Duodenal mucosa (tissue), 2 donors: ENCODE data around the gene MRPL4.
A peak's percentile ranks its signal among the peaks of the same experiment; 100 is the strongest.

Experiments used
- H3K27ac ChIP-seq: one replicate; pipeline ENCODE4 v1.7.0; 2013; ENCODE audit warnings: low read depth, low read length
- H3K27me3 ChIP-seq, 2 donors: one replicate each; pipeline ENCODE4 v1.7.0; 2013; ENCODE audit warnings: low read length in 2 of 2, control low read depth in 1 of 2; ENCODE audit not compliant: insufficient read depth in 2 of 2, control insufficient read depth in 1 of 2
- H3K36me3 ChIP-seq, 2 donors: one replicate each; pipeline ENCODE4 v1.7.0; 2013; ENCODE audit warnings: low read length in 2 of 2, control low read depth in 1 of 2; ENCODE audit not compliant: insufficient read depth in 2 of 2, control insufficient read depth in 1 of 2
- H3K4me1 ChIP-seq, 2 donors: one replicate each; pipeline ENCODE4 v1.7.0; 2013; ENCODE audit warnings: low read length in 2 of 2, control low read depth in 1 of 2; ENCODE audit not compliant: insufficient read depth in 2 of 2, control insufficient read depth in 1 of 2
- H3K4me3 ChIP-seq, 2 donors: one replicate each; pipeline ENCODE4 v1.7.0; 2013; ENCODE audit warnings: low read length in 2 of 2, low read depth in 1 of 2
- H3K9ac ChIP-seq, 2 donors: one replicate each; pipeline ENCODE4 v1.7.0; 2013; ENCODE audit warnings: low read length in 2 of 2, low read depth in 1 of 2
- H3K9me3 ChIP-seq, 2 donors: one replicate each; pipeline ENCODE4 v1.7.0; 2013; ENCODE audit warnings: low read length in 2 of 2, control low read depth in 1 of 2; ENCODE audit not compliant: control insufficient read depth in 1 of 2

MRPL4 gene

GRCh38 chr19:10251792-10252694, at the start of gene MRPL4:
TSS of gene MRPL4 (plus strand) at chr19:10252214. CDS start at chr19:10252254, 40 bp downstream.
- peak within 1 kb of the TSS; percentile 71 to 73 for H3K9ac ChIP-seq
- peak within 1 kb of the TSS; percentile 78 to 82 for H3K4me3 ChIP-seq
- no peaks in the 10 kb centered on the region for H3K27me3 ChIP-seq
- peak within 1 kb of the TSS; percentile 85 for H3K27ac ChIP-seq
- peaks cover 10 to 14% of the 10 kb centered on the region in 2 donors for H3K4me1 ChIP-seq
- H3K9me3 ChIP-seq, result no peaks in the 10 kb centered on the region
- H3K36me3 ChIP-seq, result peaks cover 11 to 21% of the 10 kb centered on the region in 2 donors

GRCh38 chr19:10203686-10204085, 48.3 kb upstream of the MRPL4 start:
- Histone ChIP-seq H3K9me3 (peaks cover 0 to 4% of the 10 kb centered on the region in 2 donors), H3K27me3 (no peaks in the 10 kb centered on the region), H3K9ac (no peak overlapping the region), H3K27ac (no peak overlapping the region), H3K36me3 (no peaks in the 10 kb centered on the region), H3K4me3 (no peak overlapping the region), H3K4me1 (no peaks in the 10 kb centered on the region)

- Histone ChIP-seq H3K27me3 (no peaks in the 10 kb centered on the region), H3K27ac (no peak overlapping the region), H3K9me3 (peaks cover 0 to 4% of the 10 kb centered on the region in 2 donors), H3K4me3 (no peak overlapping the region), H3K4me1 (no peaks in the 10 kb centered on the region), H3K36me3 (no peaks in the 10 kb centered on the region), H3K9ac (no peak overlapping the region)
These were observed 46.4 kb upstream of the MRPL4 start for GRCh38 chr19:10205636-10206035.

GRCh38 chr19:10206226-10206885, 45.7 kb upstream of the MRPL4 start:
- no peaks in the 10 kb centered on the region for H3K27me3 ChIP-seq
- H3K36me3 ChIP-seq, result no peaks in the 10 kb centered on the region
- H3K9ac ChIP-seq, result no peak overlapping the region
- peaks cover 0 to 4% of the 10 kb centered on the region in 2 donors for H3K9me3 ChIP-seq
- no peaks in the 10 kb centered on the region for H3K4me1 ChIP-seq
- no peak overlapping the region for H3K4me3 ChIP-seq
- H3K27ac ChIP-seq, result no peak overlapping the region

- Histone ChIP-seq H3K4me1 (no peaks in the 10 kb centered on the region), H3K27ac (no peak overlapping the region), H3K9ac (no peak overlapping the region), H3K9me3 (peaks cover 0 to 4% of the 10 kb centered on the region in 2 donors), H3K27me3 (no peaks in the 10 kb centered on the region), H3K4me3 (no peak overlapping the region), H3K36me3 (no peaks in the 10 kb centered on the region)
These were observed 45.0 kb upstream of the MRPL4 start for GRCh38 chr19:10207026-10207425.

- Histone ChIP-seq H3K36me3 (no peaks in the 10 kb centered on the region), H3K9me3 (peaks cover 0 to 4% of the 10 kb centered on the region in 2 donors)
These were observed 42.7 kb upstream of the MRPL4 start for GRCh38 chr19:10209315-10209714.

GRCh38 chr19:10211061-10211460, 41.0 kb upstream of the MRPL4 start:
- no peak overlapping the region for H3K9ac ChIP-seq
- H3K27me3 ChIP-seq, result no peaks in the 10 kb centered on the region
- peaks cover 0 to 4% of the 10 kb centered on the region in 2 donors for H3K9me3 ChIP-seq
- no peaks in the 10 kb centered on the region for H3K36me3 ChIP-seq
- H3K4me1 ChIP-seq, result no peaks in the 10 kb centered on the region
- H3K27ac ChIP-seq, result no peak overlapping the region
- no peak overlapping the region for H3K4me3 ChIP-seq

More at GRCh38 chr19:10209315-10209714, 42.7 kb upstream of the MRPL4 start:
- Histone ChIP-seq H3K27me3 (no peaks in the 10 kb centered on the region), H3K4me1 (no peaks in the 10 kb centered on the region), H3K4me3 (no peak overlapping the region), H3K27ac (no peak overlapping the region), H3K9ac (no peak overlapping the region)

GRCh38 chr19:10211691-10212090, 40.3 kb upstream of the MRPL4 start:
- Histone ChIP-seq H3K9ac (no peak overlapping the region), H3K4me3 (no peak overlapping the region), H3K27ac (no peak overlapping the region), H3K9me3 (peaks cover 0 to 4% of the 10 kb centered on the region in 2 donors), H3K4me1 (no peaks in the 10 kb centered on the region), H3K27me3 (no peaks in the 10 kb centered on the region), H3K36me3 (no peaks in the 10 kb centered on the region)

- H3K9ac ChIP-seq, result no peak overlapping the region
- H3K36me3 ChIP-seq, result no peaks in the 10 kb centered on the region
- no peak overlapping the region for H3K4me3 ChIP-seq
- H3K27ac ChIP-seq, result no peak overlapping the region
- no peaks in the 10 kb centered on the region for H3K27me3 ChIP-seq
- no peaks in the 10 kb centered on the region for H3K4me1 ChIP-seq
- no peaks in the 10 kb centered on the region for H3K9me3 ChIP-seq
These were observed 37.2 kb upstream of the MRPL4 start for GRCh38 chr19:10214784-10215183.

- Histone ChIP-seq H3K4me1 (no peaks in the 10 kb centered on the region), H3K36me3 (no peaks in the 10 kb centered on the region), H3K27ac (no peak overlapping the region), H3K4me3 (no peak overlapping the region), H3K9ac (no peak overlapping the region), H3K9me3 (no peaks in the 10 kb centered on the region), H3K27me3 (no peaks in the 10 kb centered on the region)
These were observed 34.9 kb upstream of the MRPL4 start for GRCh38 chr19:10217085-10217484.
